GM18499 (cell line): ENCODE data around the gene ROBO2.

Experiments used
- ATAC-seq: cut with Tn5 transposase; IDR thresholded peaks from one replicate; pipeline ENCODE4 v1.9.1; 2021; ENCODE audit warnings: moderate number of reproducible peaks; ENCODE audit not compliant: insufficient read depth, unreplicated experiment

Gene ROBO2

GRCh38 chr3:77605865-77606264 is 566.0 kb downstream of the ROBO2 start:
- ATAC-seq: no peak

GRCh38 chr3:77606372-77606771 is 566.5 kb downstream of the ROBO2 start:
- ATAC-seq: no peak

GRCh38 chr3:77618686-77619085 is 578.8 kb downstream of the ROBO2 start:
- ATAC-seq: no peak

GRCh38 chr3:77620009-77620408 is 580.1 kb downstream of the ROBO2 start:
- ATAC-seq: no peak

- no peak for ATAC-seq
These were observed 583.6 kb downstream of the ROBO2 start for GRCh38 chr3:77623500-77623899.

GRCh38 chr3:77626157-77626556 is 586.3 kb downstream of the ROBO2 start:
- ATAC-seq: no peak

- ATAC-seq: no peak
These were observed 608.3 kb downstream of the ROBO2 start for GRCh38 chr3:77648214-77648613.

- ATAC-seq: no peak
These were observed 608.8 kb downstream of the ROBO2 start for GRCh38 chr3:77648664-77649063.

GRCh38 chr3:77652624-77653023 is 612.7 kb downstream of the ROBO2 start:
- no peak for ATAC-seq

GRCh38 chr3:77655396-77655795 is 615.5 kb downstream of the ROBO2 start:
- ATAC-seq: no peak

GRCh38 chr3:77660718-77661117 is 620.8 kb downstream of the ROBO2 start:
- ATAC-seq: no peak

GRCh38 chr3:77667901-77668300 is 628.0 kb downstream of the ROBO2 start:
- no peak for ATAC-seq

- no peak for ATAC-seq
These were observed 628.5 kb downstream of the ROBO2 start for GRCh38 chr3:77668376-77668775.

GRCh38 chr3:77672016-77672415 is 632.1 kb downstream of the ROBO2 start:
- no peak for ATAC-seq

- no peak for ATAC-seq
These were observed 642.3 kb downstream of the ROBO2 start for GRCh38 chr3:77682162-77682561.

- ATAC-seq: no peak
These were observed 644.2 kb downstream of the ROBO2 start for GRCh38 chr3:77684115-77684514.

- no peak for ATAC-seq
These were observed 645.8 kb downstream of the ROBO2 start for GRCh38 chr3:77685713-77686112.

- no peak for ATAC-seq
These were observed 646.7 kb downstream of the ROBO2 start for GRCh38 chr3:77686560-77686959.

GRCh38 chr3:77687545-77687944 is 647.6 kb downstream of the ROBO2 start:
- no peak for ATAC-seq

GRCh38 chr3:77690284-77690845 is 650.5 kb downstream of the ROBO2 start:
- no peak for ATAC-seq

- ATAC-seq: no peak
These were observed 653.2 kb downstream of the ROBO2 start for GRCh38 chr3:77693147-77693546.

GRCh38 chr3:77699125-77699691 is 659.3 kb downstream of the ROBO2 start:
- ATAC-seq: no peak
